ENCODE data around the gene HYOU1. TPM values are rescaled to one million over a fixed set of nuclear protein-coding genes. Genes with fewer than 3 reads are reported as not detected.

The HYOU1 gene
- total RNA-seq, 4 donors from 2014 or later, result 21.8 to 47.0 (median 33.0) TPM

- intact Hi-C loops (cut with DNase I; ENCODE audit: low total_unique reads), result no loop called here
- H3K4me3 ChIP-seq (ENCODE audit: low read depth, poor library complexity, severe bottlenecking), result no peak overlapping the region
- 90 to 94% methylated on average over 19 of the region's 19 CpGs for WGBS, 2 donors
- DNase-seq (ENCODE audit: low spot score in 2 of 2), result no peak
- TF ChIP-seq POLR2A (IDR thresholded peaks at IDR 0.05) (no peak), CTCF (IDR thresholded peaks at IDR 0.05) (no peak)
Measured at GRCh38 chr11:119078675-119079420, 21.8 kb upstream of the HYOU1 start.

- no peak for DNase-seq (ENCODE audit: low spot score in 2 of 2)
- TF ChIP-seq POLR2A (IDR thresholded peaks at IDR 0.05) (no peak), CTCF (IDR thresholded peaks at IDR 0.05) (no peak)
- intact Hi-C loops (cut with DNase I; ENCODE audit: low total_unique reads), result no loop called here
- WGBS, 2 donors, result 83 to 94% methylated on average over 11 of the region's 11 CpGs
- H3K4me3 ChIP-seq (ENCODE audit: low read depth, poor library complexity, severe bottlenecking), result no peak overlapping the region
Measured at GRCh38 chr11:119077839-119078238, 20.8 kb upstream of the HYOU1 start.

- intact Hi-C loops (cut with DNase I; ENCODE audit: low total_unique reads), result no loop called here
- WGBS, 2 donors, result 0 to 1% methylated on average over 39 to 49 of the region's 49 CpGs
- DNase-seq (ENCODE audit: low spot score in 2 of 2), result peak; percentile 98 to 100
- TF ChIP-seq POLR2A (IDR thresholded peaks at IDR 0.05), result peak in 1 of 2 donors; percentile 10
- TF ChIP-seq CTCF (IDR thresholded peaks at IDR 0.05), result no peak
- peak within 1 kb of the TSS; percentile 94 for H3K4me3 ChIP-seq (ENCODE audit: low read depth, poor library complexity, severe bottlenecking)
Measured at GRCh38 chr11:119067371-119068222, 10.6 kb upstream of the HYOU1 start, which contains the start of gene VPS11. Gene VPS11 (plus strand): TSS chr11:119067818. CDS start chr11:119067824, 6 bp downstream.

- H3K4me3 ChIP-seq (ENCODE audit: low read depth, poor library complexity, severe bottlenecking), result no peak overlapping the region
- WGBS, 2 donors, result 67% methylated on average over 4 of the region's 4 CpGs
- no peak for DNase-seq (ENCODE audit: low spot score in 2 of 2)
- TF ChIP-seq POLR2A (IDR thresholded peaks at IDR 0.05), result no peak
- TF ChIP-seq CTCF (IDR thresholded peaks at IDR 0.05), result no peak
- intact Hi-C loops (cut with DNase I; ENCODE audit: low total_unique reads), result no loop called here
Measured at GRCh38 chr11:119065369-119065768, 8.4 kb upstream of the HYOU1 start.

- DNase-seq (ENCODE audit: low spot score in 2 of 2), result no peak
- H3K4me3 ChIP-seq (ENCODE audit: low read depth, poor library complexity, severe bottlenecking), result no peak overlapping the region
- intact Hi-C loops (cut with DNase I; ENCODE audit: low total_unique reads), result no loop called here
- no peak for TF ChIP-seq POLR2A (IDR thresholded peaks at IDR 0.05)
- TF ChIP-seq CTCF (IDR thresholded peaks at IDR 0.05), result no peak
- WGBS, 2 donors, result 47 to 71% methylated on average over 5 of the region's 5 CpGs
Measured at GRCh38 chr11:119062779-119063178, 5.8 kb upstream of the HYOU1 start.
